ENCODE results near the gene SFMBT2. TPM values are rescaled to one million over a fixed set of nuclear protein-coding genes. Genes with fewer than 3 reads are reported as not detected.

Gene SFMBT2
- total RNA-seq, 1 experiment from 2014 or later: 0.02 TPM

GRCh38 chr10:7373039-7373438, 37.8 kb downstream of the SFMBT2 start:
- CTCF ChIA-PET: no interaction called here
- RAD21 ChIA-PET (ENCODE audit: low non-redundant PET in 1 of 2, low total read pairs in 2 of 2, uncharacterized antibody in 2 of 2, unreplicated experiment in 2 of 2): no interaction called here
- H3K9ac ChIP-seq (ENCODE audit: low read length): no peak overlapping the region
- H3K4me1 ChIP-seq (ENCODE audit: control insufficient read depth in 1 of 2, insufficient read depth in 2 of 2, low read length in 2 of 2): no peaks in the 10 kb centered on the region
- no peaks in the 10 kb centered on the region for H3K9me3 ChIP-seq (ENCODE audit: control insufficient read depth in 1 of 2, insufficient read depth in 1 of 2, low read depth in 1 of 2, low read length in 2 of 2)
- no peaks in the 10 kb centered on the region for H3K9me2 ChIP-seq (ENCODE audit: insufficient read depth)
- no peak overlapping the region for H3K4me2 ChIP-seq (ENCODE audit: low read length)
- no peak overlapping the region for H3K27ac ChIP-seq (ENCODE audit: low read depth, low read length)
- no peaks in the 10 kb centered on the region for H3K27me3 ChIP-seq (ENCODE audit: insufficient read depth, low read length)
- no peaks in the 10 kb centered on the region for H3K36me3 ChIP-seq (ENCODE audit: control insufficient read depth in 1 of 2, insufficient read depth in 2 of 2, low read length in 2 of 2)
- no TSS peak for BruUV-seq (replicated peaks)
- TF ChIP-seq EZH2 (IDR thresholded peaks at IDR 0.05) (no peak), CEBPB (IDR thresholded peaks at IDR 0.05; ENCODE audit: low read depth) (no peak), POLR2A (IDR thresholded peaks at IDR 0.05; ENCODE audit: borderline replicate concordance, extremely low read depth, insufficient read depth, insufficient read length) (no peak), EGR1 (IDR thresholded peaks at IDR 0.05; ENCODE audit: low read depth) (no peak), ATF3 (IDR thresholded peaks at IDR 0.05) (no peak)
- TF ChIP-seq, protein P1, sequence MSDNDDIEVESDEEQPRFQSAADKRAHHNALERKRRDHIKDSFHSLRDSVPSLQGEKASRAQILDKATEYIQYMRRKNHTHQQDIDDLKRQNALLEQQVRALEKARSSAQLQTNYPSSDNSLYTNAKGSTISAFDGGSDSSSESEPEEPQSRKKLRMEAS (IDR thresholded peaks at IDR 0.05): no peak
- DNase-seq (ENCODE audit: low read depth, low spot score) (no peak), ATAC-seq (no peak)
- POLR2A ChIA-PET: no interaction called here
- H3K79me2 ChIP-seq (ENCODE audit: insufficient read depth, low read length): no peaks in the 10 kb centered on the region
- no peak overlapping the region for H3K4me3 ChIP-seq (replicated peaks in 1 of 2; ENCODE audit: low read depth in 1 of 2, low read length in 2 of 2)
- H2AFZ ChIP-seq (ENCODE audit: low read depth, low read length, poor library complexity, severe bottlenecking): no peak overlapping the region
- intact Hi-C loops (cut with micrococcal nuclease): no loop called here
- no peaks in the 10 kb centered on the region for H4K20me1 ChIP-seq (ENCODE audit: insufficient read depth)

- Histone ChIP-seq H3K79me2 (ENCODE audit: insufficient read depth, low read length) (no peaks in the 10 kb centered on the region), H2AFZ (ENCODE audit: low read depth, low read length, poor library complexity, severe bottlenecking) (no peak overlapping the region), H3K9ac (ENCODE audit: low read length) (no peak overlapping the region), H3K27ac (ENCODE audit: low read depth, low read length) (no peak overlapping the region), H3K9me2 (ENCODE audit: insufficient read depth) (no peaks in the 10 kb centered on the region), H3K4me1 (ENCODE audit: control insufficient read depth in 1 of 2, insufficient read depth in 2 of 2, low read length in 2 of 2) (no peaks in the 10 kb centered on the region), H3K4me3 (replicated peaks in 1 of 2; ENCODE audit: low read depth in 1 of 2, low read length in 2 of 2) (no peak overlapping the region), H3K36me3 (ENCODE audit: control insufficient read depth in 1 of 2, insufficient read depth in 2 of 2, low read length in 2 of 2) (no peaks in the 10 kb centered on the region), H3K9me3 (ENCODE audit: control insufficient read depth in 1 of 2, insufficient read depth in 1 of 2, low read depth in 1 of 2, low read length in 2 of 2) (no peaks in the 10 kb centered on the region), H3K4me2 (ENCODE audit: low read length) (no peak overlapping the region), H3K27me3 (ENCODE audit: insufficient read depth, low read length) (no peaks in the 10 kb centered on the region), H4K20me1 (ENCODE audit: insufficient read depth) (no peaks in the 10 kb centered on the region)
- DNase-seq (ENCODE audit: low read depth, low spot score) (no peak), ATAC-seq (no peak)
- intact Hi-C loops (cut with micrococcal nuclease): no loop called here
- CTCF ChIA-PET: no interaction called here
- no TSS peak for BruUV-seq (replicated peaks)
- RAD21 ChIA-PET (ENCODE audit: low non-redundant PET in 1 of 2, low total read pairs in 2 of 2, uncharacterized antibody in 2 of 2, unreplicated experiment in 2 of 2): no interaction called here
- POLR2A ChIA-PET: no interaction called here
- no peak for TF ChIP-seq POLR2A (IDR thresholded peaks at IDR 0.05; ENCODE audit: borderline replicate concordance, extremely low read depth, insufficient read depth, insufficient read length)
- no peak for TF ChIP-seq SIN3A (IDR thresholded peaks at IDR 0.05; ENCODE audit: low read depth)
- TF ChIP-seq TCF7L2 (IDR thresholded peaks at IDR 0.05; ENCODE audit: borderline replicate concordance, extremely low read depth, insufficient read depth, insufficient read length): no peak
- no peak for TF ChIP-seq ZBTB33 (IDR thresholded peaks at IDR 0.05; ENCODE audit: extremely low read depth, insufficient replicate concordance, low read length)
- TF ChIP-seq ZNF274 (IDR thresholded peaks at IDR 0.05; ENCODE audit: low read depth, low read length): no peak
- TF ChIP-seq, protein P1 (IDR thresholded peaks at IDR 0.05): no peak
- no peak for TF ChIP-seq CBX3 (IDR thresholded peaks at IDR 0.05; ENCODE audit: low read depth)
- no peak for TF ChIP-seq RAD21 (IDR thresholded peaks at IDR 0.05; ENCODE audit: low read depth)
- no peak for TF ChIP-seq ATF3 (IDR thresholded peaks at IDR 0.05)
- TF ChIP-seq JUND (IDR thresholded peaks at IDR 0.05): no peak
- TF ChIP-seq CTCF (IDR thresholded peaks at IDR 0.05 in 2 of 3, conservative IDR thresholded peaks at IDR 0.05 in 1 of 3; ENCODE audit: borderline replicate concordance in 1 of 3, insufficient read depth in 1 of 3, low read depth in 2 of 3, low read length in 2 of 3): no peak
- no peak for TF ChIP-seq CEBPB (IDR thresholded peaks at IDR 0.05; ENCODE audit: low read depth)
These were observed 38.3 kb downstream of the SFMBT2 start for GRCh38 chr10:7372504-7372903.

Data from HCT116 (cell line).